Mesendoderm (in vitro differentiated cells): ENCODE measurements around the gene TMEM150B. TPM values are rescaled to one million over a fixed set of nuclear protein-coding genes. Genes with fewer than 3 reads are reported as not detected.

Source experiments
- DNase-seq: peaks from one replicate; pipeline ENCODE4 v3.0.0; 2013
- H2AK5ac ChIP-seq: 2 replicates; pipeline ENCODE4 v1.6.1; 2013; ENCODE audit warnings: low read length, inconsistent platforms
- H2BK120ac ChIP-seq: 2 replicates; pipeline ENCODE4 v1.6.1; 2013; ENCODE audit warnings: low read depth, mild to moderate bottlenecking, low read length, moderate library complexity, mixed read lengths
- H2BK15ac ChIP-seq: replicated peaks from 2 replicates; pipeline ENCODE4 v1.6.1; 2013; ENCODE audit warnings: low read depth, mild to moderate bottlenecking, moderate library complexity
- H2BK5ac ChIP-seq: 2 replicates; pipeline ENCODE4 v1.6.1; 2013; ENCODE audit warnings: low read length, inconsistent platforms
- H3K18ac ChIP-seq: 2 replicates; pipeline ENCODE4 v1.6.1; 2013; ENCODE audit warnings: mild to moderate bottlenecking, low read length, mixed read lengths
- H3K23ac ChIP-seq: one replicate; pipeline ENCODE4 v1.6.1; 2013; ENCODE audit warnings: low read length
- H3K27ac ChIP-seq: 2 replicates; pipeline ENCODE4 v1.5.1; 2013; ENCODE audit warnings: low read depth, mild to moderate bottlenecking, inconsistent platforms, low read length, moderate library complexity
- H3K27me3 ChIP-seq: 2 replicates; pipeline ENCODE4 v1.6.1; 2013; ENCODE audit warnings: low read length, control low read depth, mild to moderate bottlenecking, inconsistent platforms; ENCODE audit not compliant: insufficient read depth, poor library complexity
- H3K36me3 ChIP-seq: 2 replicates; pipeline ENCODE4 v1.6.1; 2013; ENCODE audit warnings: low read length, inconsistent platforms; ENCODE audit not compliant: control insufficient read depth, insufficient read depth
- H3K4ac ChIP-seq: one replicate; pipeline ENCODE4 v1.6.1; 2013; ENCODE audit warnings: low read depth, mild to moderate bottlenecking, low read length, moderate library complexity
- H3K4me1 ChIP-seq: 2 replicates; pipeline ENCODE4 v1.6.1; 2013; ENCODE audit warnings: low read depth, low read length, inconsistent platforms; ENCODE audit not compliant: control insufficient read depth
- H3K4me2 ChIP-seq: 2 replicates; pipeline ENCODE4 v1.6.1; 2013; ENCODE audit warnings: low read length
- H3K4me3 ChIP-seq: 2 replicates; pipeline ENCODE4 v1.5.1; 2013; ENCODE audit warnings: mild to moderate bottlenecking, low read length
- H3K56ac ChIP-seq: one replicate; pipeline ENCODE4 v1.6.1; 2013; ENCODE audit warnings: low read length
- H3K79me1 ChIP-seq: 2 replicates; pipeline ENCODE4 v1.6.1; 2013; ENCODE audit warnings: low read length, inconsistent platforms
- H3K79me2 ChIP-seq: 2 replicates; pipeline ENCODE4 v1.6.1; 2013; ENCODE audit warnings: mild to moderate bottlenecking, low read length; ENCODE audit not compliant: control insufficient read depth, insufficient read depth
- H3K9ac ChIP-seq: 2 replicates; pipeline ENCODE4 v1.6.1; 2013; ENCODE audit warnings: low read length, inconsistent platforms
- H4K5ac ChIP-seq: one replicate; pipeline ENCODE4 v1.6.1; 2013; ENCODE audit warnings: low read length
- H4K8ac ChIP-seq: one replicate; pipeline ENCODE4 v1.6.1; 2013; ENCODE audit warnings: low read depth, mild to moderate bottlenecking, control low read depth, low read length, moderate library complexity
- WGBS: extraction: QIAGEN DNeasy Blood & Tissue Kit; methylation state at CpG from one replicate; pipeline ENCODE4 v1.1.7; 2013; ENCODE audit warnings: low lambda C conversion rate, missing lambda C conversion rate; ENCODE audit not compliant: insufficient coverage; ENCODE audit errors: extremely low coverage; 5-methylcytosine and 5-hydroxymethylcytosine counted together
- polyA plus RNA-seq, 2 experiments: library from polyadenylated mRNA; stranded (reverse); fragments of 200-250 nt; gene quantifications; one replicate each; pipeline ENCODE4 v1.2.3, GENCODE V29; 2013

TMEM150B gene
- polyA plus RNA-seq (2013, experiment 1 of 2) = not detected
- 0.08 TPM for polyA plus RNA-seq (2013, experiment 2 of 2)

- Histone ChIP-seq H4K8ac (no peak within 1 kb of the TSS), H3K18ac (no peak within 1 kb of the TSS), H3K27ac (no peak within 1 kb of the TSS), H3K9ac (no peak within 1 kb of the TSS), H3K27me3 (no peaks in the 10 kb centered on the region), H2BK120ac (no peak within 1 kb of the TSS), H3K4me1 (no peaks in the 10 kb centered on the region), H3K4me2 (no peak within 1 kb of the TSS), H2AK5ac (no peak within 1 kb of the TSS), H4K5ac (no peak within 1 kb of the TSS), H3K56ac (no peak within 1 kb of the TSS), H2BK15ac (no peak within 1 kb of the TSS), H3K79me1 (no peaks in the 10 kb centered on the region), H3K36me3 (no peaks in the 10 kb centered on the region), H2BK5ac (no peak within 1 kb of the TSS), H3K4ac (no peak within 1 kb of the TSS), H3K79me2 (no peaks in the 10 kb centered on the region), H3K23ac (no peak within 1 kb of the TSS), H3K4me3 (no peak within 1 kb of the TSS)
- no CpG with 5 or more reads among the region's 14 CpGs for WGBS
- DNase-seq = no peak
Observed at GRCh38 chr19:55325172-55325571, at the start of gene TMEM150B. TSS of gene TMEM150B (minus strand) at chr19:55325341. CDS start at chr19:55321036, 4,305 bp downstream.

GRCh38 chr19:55373993-55374757, 49.0 kb upstream of the TMEM150B start:
- H3K27ac ChIP-seq = peak overlapping the region; percentile 75
- H3K4me3 ChIP-seq = no peak overlapping the region
- WGBS = no CpG with 5 or more reads among the region's 31 CpGs
- peak overlapping the region; percentile 7 for H3K18ac ChIP-seq
- no peak overlapping the region for H2BK120ac ChIP-seq
- H3K4ac ChIP-seq = no peak overlapping the region
- no peak overlapping the region for H4K5ac ChIP-seq
- peak overlapping the region; percentile 62 for H3K56ac ChIP-seq
- peaks cover 5% of the 10 kb centered on the region for H3K4me1 ChIP-seq
- no peaks in the 10 kb centered on the region for H3K36me3 ChIP-seq
- peak; percentile 68 for DNase-seq
- no peak overlapping the region for H2BK15ac ChIP-seq
- H3K23ac ChIP-seq = no peak overlapping the region
- H3K79me1 ChIP-seq = no peaks in the 10 kb centered on the region
- H4K8ac ChIP-seq = no peak overlapping the region
- peaks cover 3% of the 10 kb centered on the region for H3K27me3 ChIP-seq
- no peak overlapping the region for H2BK5ac ChIP-seq
- no peak overlapping the region for H3K4me2 ChIP-seq
- no peak overlapping the region for H2AK5ac ChIP-seq
- no peaks in the 10 kb centered on the region for H3K79me2 ChIP-seq
- peak overlapping the region; percentile 37 for H3K9ac ChIP-seq

GRCh38 chr19:55373306-55373992, 48.3 kb upstream of the TMEM150B start:
- Histone ChIP-seq H3K79me2 (no peaks in the 10 kb centered on the region), H3K4ac (no peak overlapping the region), H3K79me1 (no peaks in the 10 kb centered on the region), H3K4me3 (no peak overlapping the region), H3K9ac (no peak overlapping the region), H3K4me2 (no peak overlapping the region), H4K8ac (no peak overlapping the region), H4K5ac (no peak overlapping the region), H3K18ac (peak overlapping the region; percentile 7), H2BK5ac (no peak overlapping the region), H3K56ac (peak overlapping the region; percentile 62), H3K23ac (no peak overlapping the region), H3K36me3 (no peaks in the 10 kb centered on the region), H3K4me1 (peaks cover 5% of the 10 kb centered on the region), H3K27ac (peak overlapping the region; percentile 75), H2BK120ac (no peak overlapping the region), H2AK5ac (no peak overlapping the region), H3K27me3 (peaks cover 3% of the 10 kb centered on the region), H2BK15ac (no peak overlapping the region)
- no CpG with 5 or more reads among the region's 9 CpGs for WGBS
- DNase-seq = no peak

GRCh38 chr19:55372316-55373081, 47.4 kb upstream of the TMEM150B start:
- Histone ChIP-seq H3K79me2 (no peaks in the 10 kb centered on the region), H2BK15ac (no peak overlapping the region), H3K36me3 (no peaks in the 10 kb centered on the region), H3K4ac (no peak overlapping the region), H3K9ac (no peak overlapping the region), H3K18ac (peak overlapping the region; percentile 7), H3K27me3 (peaks cover 3% of the 10 kb centered on the region), H3K4me2 (no peak overlapping the region), H3K23ac (no peak overlapping the region), H2BK120ac (no peak overlapping the region), H4K5ac (no peak overlapping the region), H3K27ac (no peak overlapping the region), H2AK5ac (no peak overlapping the region), H2BK5ac (no peak overlapping the region), H3K56ac (peak overlapping the region; percentile 74), H3K79me1 (no peaks in the 10 kb centered on the region), H4K8ac (no peak overlapping the region), H3K4me1 (peaks cover 4% of the 10 kb centered on the region), H3K4me3 (no peak overlapping the region)
- peak; percentile 73 for DNase-seq
- no CpG with 5 or more reads among the region's 24 CpGs for WGBS

- Histone ChIP-seq H3K56ac (peak within 1 kb of the TSS; percentile 71), H3K36me3 (no peaks in the 10 kb centered on the region), H3K4me2 (peak within 1 kb of the TSS; percentile 86), H2BK15ac (no peak within 1 kb of the TSS), H4K8ac (no peak within 1 kb of the TSS), H3K4ac (peak within 1 kb of the TSS; percentile 49), H3K23ac (peak within 1 kb of the TSS; percentile 24), H3K79me1 (no peaks in the 10 kb centered on the region), H2AK5ac (no peak within 1 kb of the TSS), H3K18ac (peak within 1 kb of the TSS; percentile 29), H3K27ac (peak within 1 kb of the TSS; percentile 86), H3K9ac (peak within 1 kb of the TSS; percentile 61), H3K4me3 (peak within 1 kb of the TSS; percentile 20), H3K4me1 (peaks cover 2% of the 10 kb centered on the region), H3K27me3 (peaks cover 3% of the 10 kb centered on the region), H4K5ac (no peak within 1 kb of the TSS), H2BK5ac (no peak within 1 kb of the TSS), H2BK120ac (no peak within 1 kb of the TSS), H3K79me2 (no peaks in the 10 kb centered on the region)
- DNase-seq = peak; percentile 73
- whole genome bisulfite sequencing = no CpG with 5 or more reads among the region's 32 CpGs
Observed at GRCh38 chr19:55370305-55370988, 45.3 kb upstream of the TMEM150B start, which contains the start of gene IL11. TSS of gene IL11 (minus strand) at chr19:55370463. CDS start at chr19:55370310, 153 bp downstream.
